Measurements from ENCODE around the gene SYNGAP1. TPM values are rescaled to one million over a fixed set of nuclear protein-coding genes. Genes with fewer than 3 reads are reported as not detected.

The SYNGAP1 gene
- total and polyA plus RNA-seq, 2 of the 8 experiments (the other 6 are each of a cell fraction or from before 2014, with no cell fraction given) = 31.0 to 101 TPM

- TF ChIP-seq ZNF274 (IDR thresholded peaks at IDR 0.05; ENCODE audit: borderline replicate concordance, extremely low read depth, low read length) (no peak), KDM4A (IDR thresholded peaks at IDR 0.05; ENCODE audit: low read depth, low read length, severe bottlenecking) (peak; percentile 32), MAFK (IDR thresholded peaks at IDR 0.05; ENCODE audit: low read depth, low read length) (no peak), SUZ12 (IDR thresholded peaks at IDR 0.05; ENCODE audit: low read length) (no peak), KDM1A (IDR thresholded peaks at IDR 0.05; ENCODE audit: borderline replicate concordance, low read length) (no peak), PHF8 (conservative IDR thresholded peaks at IDR 0.05; ENCODE audit: low read depth, low read length) (0 out of 2 replicates have a peak, but pooled peaks have one; percentile 17)
- Histone ChIP-seq H3K56ac (replicated peaks; ENCODE audit: insufficient read length, low read depth, low read length) (peak overlapping the region; percentile 1), H3K23me2 (ENCODE audit: low read depth, low read length) (peaks cover 6% of the 10 kb centered on the region; the same call in 1 of the 2 replicates), H2BK20ac (ENCODE audit: low read length) (no peak overlapping the region), H3K23ac (ENCODE audit: insufficient read length) (no peak overlapping the region), H2AFZ (ENCODE audit: low read length) (peak overlapping the region; percentile 84), H3K79me2 (ENCODE audit: control insufficient read depth in 1 of 2, insufficient read depth in 2 of 2, low read length in 2 of 2) (peaks cover 32 to 39% of the 10 kb centered on the region in 2 experiments), H4K20me1 (replicated peaks in 1 of 2; ENCODE audit: control insufficient read depth in 1 of 2, insufficient read depth in 2 of 2, low read length in 2 of 2) (peaks cover 0 to 5% of the 10 kb centered on the region in 2 experiments), H2BK12ac (ENCODE audit: low read depth, low read length) (peak overlapping the region; percentile 84), H3K4me3 (ENCODE audit: extremely low read depth in 1 of 4, insufficient read depth in 2 of 4, low read depth in 3 of 4, low read length in 4 of 4) (peak overlapping the region in 3 of 4 experiments; percentile 26 to 82 (median 38); a peak in 7 of 8 replicates), H3K18ac (ENCODE audit: extremely low read depth, low read length) (0 out of 2 replicates have a peak overlapping the region, but pooled peaks have one; percentile 11), H3K79me1 (ENCODE audit: low read depth, low read length) (peaks cover 3% of the 10 kb centered on the region; the same call in 1 of the 2 replicates), H4K91ac (replicated peaks; ENCODE audit: insufficient read length, low read length) (peak overlapping the region; percentile 19), H4K5ac (ENCODE audit: insufficient read length, low read depth, low read length) (peak overlapping the region; percentile 27), H3K9ac (replicated peaks in 1 of 4; ENCODE audit: extremely low read depth in 1 of 4, low read depth in 3 of 4, low read length in 3 of 4) (peak overlapping the region in 3 of 4 experiments; percentile 34 to 46 (median 46); a peak in 3 of 7 replicates), H3K27ac (ENCODE audit: low read depth, low read length) (peak overlapping the region; percentile 70; the same call in 1 of the 2 replicates), H3K36me3 (ENCODE audit: control insufficient read depth in 2 of 4, insufficient read depth in 4 of 4, low read length in 3 of 4) (no peaks in the 10 kb centered on the region), H3K4me1 (replicated peaks in 1 of 4; ENCODE audit: control insufficient read depth in 3 of 4, insufficient read depth in 4 of 4, low read length in 3 of 4) (peaks cover 0 to 6% (median 3%) of the 10 kb centered on the region in 4 experiments; a peak in 4 of 7 replicates), H2BK120ac (replicated peaks; ENCODE audit: low read depth, low read length) (no peak overlapping the region), H2BK15ac (ENCODE audit: low read length) (peak overlapping the region; percentile 7), H2AK5ac (ENCODE audit: low read depth, low read length) (0 out of 2 replicates have a peak overlapping the region, but pooled peaks have one; percentile 5), H3K27me3 (replicated peaks in 1 of 4; ENCODE audit: control insufficient read depth in 3 of 4, extremely low read depth in 1 of 4, insufficient read depth in 3 of 4, low read length in 3 of 4) (no peaks in the 10 kb centered on the region), H3K14ac (ENCODE audit: insufficient read length) (no peak overlapping the region), H3K4me2 (ENCODE audit: insufficient read depth in 1 of 2, low read depth in 2 of 2, low read length in 2 of 2) (peak overlapping the region; percentile 4 to 56), H3K4ac (replicated peaks; ENCODE audit: insufficient read length, low read depth, low read length) (no peak overlapping the region), H3K9me3 (ENCODE audit: insufficient read depth in 2 of 2, low read depth in 1 of 2, low read length in 1 of 2) (no peaks in the 10 kb centered on the region), H2BK5ac (ENCODE audit: low read depth, low read length) (peak overlapping the region; percentile 49; the same call in 1 of the 2 replicates), H4K8ac (ENCODE audit: extremely low read depth, insufficient read depth, low read length) (no peak overlapping the region)
- DNase-seq (ENCODE audit: low read depth in 1 of 2, low spot score in 2 of 2) (no peak), FAIRE-seq (no peak)
- 73% methylated on average over 9 of the region's 9 CpGs; no CpG with 5 or more reads in 1 of the 2 experiments for whole genome bisulfite sequencing, 2 experiments (ENCODE audit: extremely low coverage in 1 of 2, insufficient coverage in 1 of 2, insufficient read length in 1 of 2, insufficient replicate concordance in 2 of 2, low coverage in 1 of 2, low lambda C conversion rate in 2 of 2, missing lambda C conversion rate in 1 of 2)
- POLR2A ChIA-PET (ENCODE audit: partially characterized antibody) = interaction anchor here (0.6 to 2.6 kb wide), 8 partner anchors 17 to 422 kb away, joined by 3 to 10 read pairs (median 4); partner anchors contain the start of genes RPS18, VPS52, ZBTB22 and ZBTB9
- CTCF ChIA-PET (ENCODE audit: partially characterized antibody) = interaction anchor here (0.7 to 1.6 kb wide), 25 partner anchors 9 to 193 kb away, joined by 3 to 8 read pairs (median 4); partner anchors contain the start of genes CUTA, PFDN6 and WDR46
These were observed 29.0 kb upstream of the SYNGAP1 start for GRCh38 chr6:33390767-33391277.
